WTC11 (cell line): ENCODE measurements around the gene COL6A3. TPM values are rescaled to one million over a fixed set of nuclear protein-coding genes. Genes with fewer than 3 reads are reported as not detected.
"Not testable (repeated sequence)": the region's sequence is repeated elsewhere in the genome, so short reads cannot be mapped to it uniquely, and the experiment has no call there.

ENCODE experiments used
- ATAC-seq: fragments of 200-7000 bp; cut with Tn5 transposase; 2 replicates; pipeline ENCODE4 v1.10.0; 2021; ENCODE audit warnings: mild to moderate bottlenecking, moderate library complexity
- CTCF ChIA-PET: fragments of 300-600 bp; sonication (Branson Sonifier 250); formaldehyde crosslinking; loops from one replicate; lab custom pipeline; 2021; ENCODE audit warnings: antibody characterized with exemption; lab: Charles Lee
- POLR2A ChIA-PET: fragments of 350-600 bp; sonication (Branson Sonifier 250); formaldehyde crosslinking; loops from one replicate; lab custom pipeline; 2021; ENCODE audit warnings: antibody characterized with exemption; lab: Charles Lee
- DNase-seq: peaks from one replicate; pipeline ENCODE4 v3.0.0; 2021; ENCODE audit warnings: low spot score
- H3K27ac Mint-ChIP-seq: 2 replicates; pipeline ENCODE4 v1.8.0; 2021; ENCODE audit warnings: mixed read lengths
- H3K27me3 Mint-ChIP-seq: 2 replicates; pipeline ENCODE4 v1.8.0; 2021; ENCODE audit warnings: low read depth, mild to moderate bottlenecking, moderate library complexity, mixed read lengths
- H3K36me3 Mint-ChIP-seq: 2 replicates; pipeline ENCODE4 v1.8.0; 2021; ENCODE audit warnings: mixed read lengths
- H3K4me1 Mint-ChIP-seq: 2 replicates; pipeline ENCODE4 v1.8.0; 2022; ENCODE audit warnings: mixed read lengths
- H3K4me3 Mint-ChIP-seq: 2 replicates; pipeline ENCODE4 v1.8.0; 2021; ENCODE audit warnings: mild to moderate bottlenecking, moderate library complexity, mixed read lengths
- H3K9me3 Mint-ChIP-seq: 2 replicates; pipeline ENCODE4 v1.8.0; 2021; ENCODE audit warnings: mixed read lengths
- ATF1 ChIP-seq: sonication (generic); formaldehyde crosslinking; IDR thresholded peaks from 2 replicates; pipeline ENCODE4 v1.8.1; 2023; ENCODE audit warnings: mild to moderate bottlenecking, moderate library complexity, missing genetic modification reagents
- ATF6 ChIP-seq: sonication (generic); formaldehyde crosslinking; IDR thresholded peaks from 2 replicates; pipeline ENCODE4 v1.8.1; 2023; ENCODE audit warnings: mild to moderate bottlenecking, missing genetic modification reagents
- CDX4 ChIP-seq: fragments of 250-450 bp; sonication (Bioruptor Pico); IDR thresholded peaks from 2 replicates; pipeline ENCODE4 v1.9.0; 2021; ENCODE audit warnings: moderate library complexity, mild to moderate bottlenecking, inconsistent platforms, borderline replicate concordance
- CREB1 ChIP-seq: sonication (generic); formaldehyde crosslinking; IDR thresholded peaks from 2 replicates; pipeline ENCODE4 v1.8.0; 2023; ENCODE audit warnings: mild to moderate bottlenecking, missing genetic modification reagents
- CREM ChIP-seq: sonication (generic); formaldehyde crosslinking; IDR thresholded peaks from 2 replicates; pipeline ENCODE4 v1.8.1; 2022; ENCODE audit warnings: mild to moderate bottlenecking, missing genetic modification reagents, moderate library complexity
- E2F4 ChIP-seq: sonication (generic); formaldehyde crosslinking; IDR thresholded peaks from 2 replicates; pipeline ENCODE4 v1.8.1; 2022; ENCODE audit warnings: low read depth, mild to moderate bottlenecking, moderate library complexity, missing genetic modification reagents, borderline replicate concordance
- E2F5 ChIP-seq: sonication (generic); formaldehyde crosslinking; IDR thresholded peaks from 2 replicates; pipeline ENCODE4 v1.8.1; 2022; ENCODE audit warnings: mild to moderate bottlenecking, moderate library complexity, missing genetic modification reagents
- ESRRA ChIP-seq: sonication (generic); formaldehyde crosslinking; IDR thresholded peaks from 2 replicates; pipeline ENCODE4 v1.8.1; 2022; ENCODE audit warnings: mild to moderate bottlenecking, missing genetic modification reagents, borderline replicate concordance
- ETV6 ChIP-seq: sonication (generic); formaldehyde crosslinking; IDR thresholded peaks from 2 replicates; pipeline ENCODE4 v1.8.1; 2022; ENCODE audit warnings: mild to moderate bottlenecking, missing genetic modification reagents
- FOXJ3 ChIP-seq: sonication (generic); formaldehyde crosslinking; IDR thresholded peaks from 2 replicates; pipeline ENCODE4 v1.9.0; 2021; ENCODE audit warnings: missing genetic modification reagents, mild to moderate bottlenecking, borderline replicate concordance
- GRHL2 ChIP-seq: fragments of 250-450 bp; sonication (Bioruptor Pico); IDR thresholded peaks from 2 replicates; pipeline ENCODE4 v1.8.0; 2022; ENCODE audit warnings: mild to moderate bottlenecking, moderate library complexity; ENCODE audit not compliant: insufficient replicate concordance, severe bottlenecking
- GTF2I ChIP-seq: fragments of 250-450 bp; sonication (Bioruptor Pico); conservative IDR thresholded peaks from 2 replicates; pipeline ENCODE4 v1.4.0; 2021; ENCODE audit warnings: mild to moderate bottlenecking
- IRF2 ChIP-seq: sonication (generic); formaldehyde crosslinking; IDR thresholded peaks from 2 replicates; pipeline ENCODE4 v1.8.0; 2022; ENCODE audit warnings: low read depth, missing genetic modification reagents, borderline replicate concordance
- JAZF1 ChIP-seq: fragments of 250-450 bp; sonication (Bioruptor Pico); IDR thresholded peaks from 2 replicates; pipeline ENCODE4 v1.9.0; 2021; ENCODE audit warnings: moderate library complexity, mild to moderate bottlenecking, inconsistent platforms
- MXD4 ChIP-seq: fragments of 250-450 bp; sonication (Bioruptor Pico); IDR thresholded peaks from 2 replicates; pipeline ENCODE4 v1.8.0; 2021; ENCODE audit warnings: mild to moderate bottlenecking, moderate library complexity, borderline replicate concordance
- NFATC4 ChIP-seq: fragments of 250-450 bp; sonication (Bioruptor Pico); IDR thresholded peaks from 2 replicates; pipeline ENCODE4 v1.9.0; 2021; ENCODE audit warnings: mild to moderate bottlenecking
- NR3C1 ChIP-seq: sonication (generic); formaldehyde crosslinking; conservative IDR thresholded peaks from 2 replicates; pipeline ENCODE4 v1.8.1; 2023; ENCODE audit warnings: low read depth, mild to moderate bottlenecking, missing genetic modification reagents
- PREB ChIP-seq: sonication (generic); formaldehyde crosslinking; IDR thresholded peaks from 2 replicates; pipeline ENCODE4 v1.8.1; 2022; ENCODE audit warnings: mild to moderate bottlenecking, missing genetic modification reagents, moderate library complexity, borderline replicate concordance
- SMAD3 ChIP-seq: sonication (generic); formaldehyde crosslinking; IDR thresholded peaks from 2 replicates; pipeline ENCODE4 v1.8.0; 2022; ENCODE audit warnings: missing genetic modification reagents, mild to moderate bottlenecking, borderline replicate concordance
- SP1 ChIP-seq: sonication (generic); formaldehyde crosslinking; conservative IDR thresholded peaks from 2 replicates; pipeline ENCODE4 v1.8.1; 2022; ENCODE audit warnings: missing genetic modification reagents
- ZNF671 ChIP-seq: fragments of 250-450 bp; sonication (Bioruptor Pico); IDR thresholded peaks from 2 replicates; pipeline ENCODE4 v1.8.0; 2021; ENCODE audit warnings: mild to moderate bottlenecking
- total RNA-seq: library from RNA; stranded (reverse); gene quantifications from 3 replicates; pipeline ENCODE4 v1.2.3, GENCODE V29; 2021

The COL6A3 gene
- total RNA-seq, 1 experiment from 2014 or later: 2.6 TPM

GRCh38 chr2:237354892-237355291 lies 59.1 kb downstream of the COL6A3 start (continued):
- TF ChIP-seq CREB1 (CRISPR knock-in tag) (no peak), ETV6 (CRISPR knock-in tag) (no peak), JAZF1 (CRISPR knock-in tag) (no peak), ESRRA (no peak), FOXJ3 (CRISPR knock-in tag) (no peak)

- H3K36me3 Mint-ChIP-seq, H3K9me3 Mint-ChIP-seq, ATAC-seq, H3K4me3 Mint-ChIP-seq, H3K27me3 Mint-ChIP-seq, H3K27ac Mint-ChIP-seq, POLR2A ChIA-PET, DNase-seq: not testable (repeated sequence)
- H3K4me1 Mint-ChIP-seq: peaks cover 48% of the 10 kb centered on the region
- CTCF ChIA-PET: interaction anchor here (0.6 kb wide), 1 partner anchor 94 kb away, joined by 3 read pairs; no protein-coding TSS in a partner anchor
These were observed 59.8 kb downstream of the COL6A3 start for GRCh38 chr2:237354172-237354571.

- Mint-ChIP-seq H3K4me3 (no peak overlapping the region), H3K27me3 (peaks cover 5% of the 10 kb centered on the region), H3K36me3 (no peaks in the 10 kb centered on the region), H3K4me1 (peaks cover 38% of the 10 kb centered on the region), H3K9me3 (no peaks in the 10 kb centered on the region), H3K27ac (no peak overlapping the region)
- ChIA-PET CTCF (interaction anchor here (0.9 to 1.5 kb wide), 2 partner anchors 188 to 219 kb away, joined by 4 to 5 read pairs; no protein-coding TSS in a partner anchor), POLR2A (no interaction called here)
- ATAC-seq: peak; percentile 71; the same call in 1 of the 2 replicates
- DNase-seq: peak; percentile 51
- no peak for TF ChIP-seq ETV6 (CRISPR knock-in tag)
- no peak for TF ChIP-seq E2F5 (CRISPR knock-in tag)
- no peak for TF ChIP-seq NFATC4 (CRISPR knock-in tag)
- TF ChIP-seq GRHL2 (CRISPR knock-in tag): no peak
- TF ChIP-seq GTF2I: no peak
- no peak for TF ChIP-seq NR3C1 (CRISPR knock-in tag)
- TF ChIP-seq ATF6: no peak
- TF ChIP-seq CREM (CRISPR knock-in tag): no peak
- TF ChIP-seq ESRRA: no peak
- TF ChIP-seq SP1 (CRISPR knock-in tag): no peak
- TF ChIP-seq E2F4 (CRISPR knock-in tag): no peak
- TF ChIP-seq SMAD3: no peak
- TF ChIP-seq CDX4 (CRISPR knock-in tag): no peak
- no peak for TF ChIP-seq ATF1
- no peak for TF ChIP-seq IRF2 (CRISPR knock-in tag)
- no peak for TF ChIP-seq MXD4
- no peak for TF ChIP-seq ZNF671 (CRISPR knock-in tag)
- TF ChIP-seq CREB1 (CRISPR knock-in tag): no peak
- no peak for TF ChIP-seq PREB (CRISPR knock-in tag)
- TF ChIP-seq, all 79 proteins: peak for 0
These were observed 60.7 kb downstream of the COL6A3 start for GRCh38 chr2:237353215-237353614.
